Neural cell (in vitro differentiated cells): Measurements from ENCODE around the gene COL20A1. TPM values are rescaled to one million over a fixed set of nuclear protein-coding genes. Genes with fewer than 3 reads are reported as not detected.

Source experiments
- H2AFZ ChIP-seq: fragments of 200-600, 300-800 bp; sonication (generic), shearing (Covaris generic); 2 replicates; pipeline ENCODE4 v1.6.0; 2014; ENCODE audit warnings: low read depth, mild to moderate bottlenecking, antibody characterized with exemption, low read length, moderate library complexity
- H3F3A ChIP-seq: fragments of 200-600 bp; shearing (Covaris generic); 2 replicates; pipeline ENCODE4 v1.6.1; 2016; ENCODE audit warnings: mild to moderate bottlenecking, moderate library complexity, mixed read lengths, antibody characterized with exemption, low read length; ENCODE audit not compliant: insufficient read depth, poor library complexity, severe bottlenecking
- H3K27ac ChIP-seq: fragments of 200-600, 300-800 bp; sonication (generic), shearing (Covaris generic); 2 replicates; pipeline ENCODE4 v1.5.1; 2014; ENCODE audit warnings: mild to moderate bottlenecking, low read length, moderate library complexity
- H3K27me3 ChIP-seq: fragments of 300-800, 200-600 bp; sonication (generic), shearing (Covaris generic); 2 replicates; pipeline ENCODE4 v1.6.0; 2014; ENCODE audit warnings: mild to moderate bottlenecking, low read depth, low read length, moderate library complexity; ENCODE audit not compliant: insufficient read depth
- H3K36me3 ChIP-seq: fragments of 300-800, 200-600 bp; sonication (generic), shearing (Covaris generic); 2 replicates; pipeline ENCODE4 v1.5.1; 2014; ENCODE audit warnings: mild to moderate bottlenecking, antibody characterized with exemption, low read length, moderate library complexity; ENCODE audit not compliant: insufficient read depth
- H3K4me2 ChIP-seq: fragments of 300-800, 200-600 bp; sonication (generic), shearing (Covaris generic); 2 replicates; pipeline ENCODE4 v1.6.0; 2014; ENCODE audit warnings: mild to moderate bottlenecking, low read length
- H3K4me3 ChIP-seq: fragments of 300-800, 200-600 bp; sonication (generic), shearing (Covaris generic); 2 replicates; pipeline ENCODE4 v1.5.1; 2014; ENCODE audit warnings: mild to moderate bottlenecking, low read length, moderate library complexity
- H3K79me2 ChIP-seq: fragments of 200-600 bp; shearing (Covaris generic); replicated peaks from 2 replicates; pipeline ENCODE4 v1.6.0; 2014; ENCODE audit warnings: mild to moderate bottlenecking, low read length, moderate library complexity; ENCODE audit not compliant: insufficient read depth
- H3K9ac ChIP-seq: fragments of 300-800, 200-600 bp; sonication (generic), shearing (Covaris generic); 2 replicates; pipeline ENCODE4 v1.6.1; 2016; ENCODE audit warnings: mild to moderate bottlenecking, low read length, mixed read lengths
- H3K9me2 ChIP-seq: fragments of 200-600 bp; shearing (Covaris generic); 2 replicates; pipeline ENCODE4 v1.6.1; 2016; ENCODE audit warnings: mild to moderate bottlenecking, low read length, mixed read lengths; ENCODE audit not compliant: insufficient read depth
- H3K9me3 ChIP-seq: fragments of 200-600, 300-800 bp; sonication (generic), shearing (Covaris generic); 2 replicates; pipeline ENCODE4 v1.6.1; 2016; ENCODE audit warnings: mild to moderate bottlenecking, mixed run types, low read length, moderate library complexity, mixed read lengths
- H4K20me1 ChIP-seq: fragments of 200-600 bp; shearing (Covaris generic); 2 replicates; pipeline ENCODE4 v1.6.1; 2016; ENCODE audit warnings: mild to moderate bottlenecking, mixed run types; ENCODE audit not compliant: insufficient read depth
- CTCF ChIP-seq: fragments of 450-650 bp; IDR thresholded peaks from 2 replicates; pipeline ENCODE4 v1.5.1; 2014; ENCODE audit warnings: antibody characterized with exemption, mild to moderate bottlenecking, moderate library complexity; ENCODE audit not compliant: poor library complexity, severe bottlenecking
- EP300 ChIP-seq: fragments of 450-650 bp; conservative IDR thresholded peaks from 2 replicates; pipeline ENCODE4 v1.6.1; 2014; ENCODE audit warnings: antibody characterized with exemption, mild to moderate bottlenecking, moderate library complexity; ENCODE audit not compliant: poor library complexity, severe bottlenecking
- EZH2 ChIP-seq: fragments of 200-600, 300-800 bp; shearing (Covaris generic), sonication (generic); IDR thresholded peaks from 2 replicates; pipeline ENCODE4 v1.6.1; 2014; ENCODE audit warnings: antibody characterized with exemption, low read length, borderline replicate concordance, mild to moderate bottlenecking; ENCODE audit not compliant: insufficient read depth, poor library complexity, severe bottlenecking
- MXI1 ChIP-seq: fragments of 450-650 bp; conservative IDR thresholded peaks from 2 replicates; pipeline ENCODE4 v1.6.1; 2014; ENCODE audit warnings: antibody characterized with exemption, mild to moderate bottlenecking; ENCODE audit not compliant: poor library complexity, severe bottlenecking
- POLR2AphosphoS5 ChIP-seq: IDR thresholded peaks from 2 replicates; pipeline ENCODE4 v1.6.1; 2012
- RAD21 ChIP-seq: fragments of 450-650 bp; conservative IDR thresholded peaks from 2 replicates; pipeline ENCODE4 v1.6.1; 2014; ENCODE audit warnings: antibody characterized with exemption, mild to moderate bottlenecking, moderate library complexity
- REST ChIP-seq: IDR thresholded peaks from 2 replicates; pipeline ENCODE4 v1.6.1; 2012; ENCODE audit warnings: borderline replicate concordance
- SMC3 ChIP-seq: fragments of 450-650 bp; conservative IDR thresholded peaks from 2 replicates; pipeline ENCODE4 v1.6.1; 2014; ENCODE audit warnings: antibody characterized with exemption, mild to moderate bottlenecking, moderate library complexity; ENCODE audit not compliant: poor library complexity
- TAF1 ChIP-seq: IDR thresholded peaks from 2 replicates; pipeline ENCODE4 v1.6.1; 2012; ENCODE audit warnings: low read depth
- polyA plus RNA-seq: library from polyadenylated mRNA; depleted of rRNA; stranded (reverse); fragments of >200 nt; gene quantifications from 2 replicates; pipeline ENCODE4 v1.2.3, GENCODE V29; 2014

COL20A1 gene
- polyA plus RNA-seq, 1 donor from 2014 or later, result 1.1 TPM

DNA sequence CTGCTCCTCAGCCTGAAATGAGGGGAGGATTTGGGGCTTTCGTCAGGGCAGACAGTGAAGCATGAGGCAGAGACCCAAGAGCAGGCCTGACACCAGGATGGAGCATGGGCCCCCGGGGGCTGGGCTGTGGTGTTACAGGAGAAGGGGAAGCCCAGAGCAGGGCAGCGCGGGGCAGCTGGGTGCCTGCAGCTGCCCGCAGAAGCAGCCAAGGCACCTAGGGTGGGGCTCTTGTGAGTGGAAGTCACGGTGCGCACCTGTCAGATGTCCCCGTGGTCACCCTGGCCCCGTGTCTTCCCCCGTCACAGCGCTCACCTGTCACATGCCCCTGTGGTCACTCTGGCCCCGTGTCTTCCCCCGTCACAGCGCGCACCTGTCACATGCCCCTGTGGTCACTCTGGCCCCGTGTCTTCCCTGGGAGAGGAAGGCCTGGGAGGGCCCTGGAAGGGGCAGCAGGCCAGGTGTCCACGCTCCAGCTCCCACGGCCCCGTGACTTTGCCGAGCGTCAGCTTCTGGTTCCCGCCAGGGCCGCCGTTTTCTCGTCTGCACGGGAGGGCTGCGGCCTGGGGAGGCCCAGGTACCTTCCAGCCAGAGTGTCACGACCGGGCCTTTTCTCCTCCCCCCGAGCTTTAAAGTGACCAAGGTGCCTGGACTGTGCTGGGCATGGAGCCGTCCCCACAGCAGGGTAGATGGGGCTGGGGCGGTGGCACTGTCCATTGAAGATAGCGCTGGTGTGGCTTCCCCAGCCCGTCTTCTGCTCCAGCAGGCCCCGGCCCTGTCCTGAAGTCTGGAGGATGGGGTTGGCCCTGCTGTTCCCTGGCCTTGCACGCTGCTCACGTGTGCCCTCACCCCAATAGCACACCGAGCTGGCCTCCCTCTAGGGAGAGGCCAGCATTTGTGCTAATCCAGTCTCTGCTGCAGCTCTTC lies 11.0 kb upstream of the COL20A1 start:
- Histone ChIP-seq H3K4me3 (no peak overlapping the region), H4K20me1 (no peaks in the 10 kb centered on the region), H3K27me3 (no peaks in the 10 kb centered on the region), H3K9me2 (no peaks in the 10 kb centered on the region), H2AFZ (no peak overlapping the region), H3K9me3 (no peaks in the 10 kb centered on the region), H3K4me2 (no peak overlapping the region), H3F3A (no peaks in the 10 kb centered on the region), H3K27ac (no peak overlapping the region), H3K79me2 (no peaks in the 10 kb centered on the region), H3K9ac (no peak overlapping the region), H3K36me3 (no peaks in the 10 kb centered on the region)
- no peak for TF ChIP-seq POLR2AphosphoS5
- no peak for TF ChIP-seq EZH2
- TF ChIP-seq TAF1, result no peak
- no peak for TF ChIP-seq EP300
- no peak for TF ChIP-seq SMC3
- TF ChIP-seq RAD21, result no peak
- no peak for TF ChIP-seq MXI1
- no peak for TF ChIP-seq REST
- no peak for TF ChIP-seq CTCF

GRCh38 chr20:63282946-63283345 lies 10.0 kb upstream of the COL20A1 start:
- H3K4me2 ChIP-seq, result no peak overlapping the region
- no peak overlapping the region for H3K4me3 ChIP-seq
- TF ChIP-seq POLR2AphosphoS5 (no peak), EZH2 (no peak), MXI1 (no peak), EP300 (no peak), REST (no peak), SMC3 (no peak), CTCF (no peak)
- H3K9me2 ChIP-seq, result no peaks in the 10 kb centered on the region
- H3F3A ChIP-seq, result no peaks in the 10 kb centered on the region
- H3K27ac ChIP-seq, result no peak overlapping the region
- no peak overlapping the region for H2AFZ ChIP-seq
- H3K9ac ChIP-seq, result no peak overlapping the region
- H3K79me2 ChIP-seq, result no peaks in the 10 kb centered on the region
- H3K9me3 ChIP-seq, result no peaks in the 10 kb centered on the region
- no peaks in the 10 kb centered on the region for H3K27me3 ChIP-seq
- H4K20me1 ChIP-seq, result no peaks in the 10 kb centered on the region
- no peaks in the 10 kb centered on the region for H3K36me3 ChIP-seq
